AG08396 (cell line): ENCODE results near the gene SYN1.

ENCODE experiments used
- DNase-seq: peaks from one replicate; pipeline ENCODE4 v3.0.0; 2012; ENCODE audit warnings: low spot score, mixed read lengths

The SYN1 gene

DNA sequence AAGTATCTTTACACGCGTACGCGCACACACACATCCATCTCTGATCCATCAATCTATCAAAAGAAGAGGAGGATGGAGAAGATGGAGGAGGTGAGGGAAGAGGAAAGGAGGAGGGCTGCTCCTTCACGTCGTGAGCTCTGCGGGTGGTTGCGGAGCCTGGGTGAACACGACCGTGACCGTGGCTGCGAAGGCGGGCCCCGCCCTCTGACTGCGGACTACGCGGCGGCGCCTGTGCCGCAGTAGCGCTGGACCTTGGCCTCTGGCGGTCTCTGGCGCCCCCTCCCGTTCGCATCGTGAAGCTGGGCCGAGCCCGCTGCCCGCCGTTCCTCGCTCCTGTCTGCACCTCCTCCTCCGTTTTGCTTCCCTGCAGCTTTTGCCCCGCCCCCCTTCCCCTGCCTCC, 96.4 kb downstream of the SYN1 start:
- peak; percentile 84 for DNase-seq
